ENCODE results near the gene ACTL9. TPM values are rescaled to one million over a fixed set of nuclear protein-coding genes. Genes with fewer than 3 reads are reported as not detected.

Gene ACTL9
- total RNA-seq, 1 experiment from 2014 or later, result not detected

- Mint-ChIP-seq H3K36me3 (no peaks in the 10 kb centered on the region), H3K27me3 (ENCODE audit: low read depth) (no peaks in the 10 kb centered on the region; the same call in 1 of the 2 replicates)
Observed at GRCh38 chr19:8664671-8665057, 33.9 kb downstream of the ACTL9 start.

More at GRCh38 chr19:8664671-8665057, 33.9 kb downstream of the ACTL9 start:
- ATAC-seq (no peak), DNase-seq (ENCODE audit: low spot score) (no peak)
- H3K27ac Mint-ChIP-seq, result no peak overlapping the region
- H3K4me3 Mint-ChIP-seq, result no peak overlapping the region
- no peak for TF ChIP-seq OVOL2 (CRISPR knock-in tag; IDR thresholded peaks at IDR 0.05; ENCODE audit: borderline replicate concordance)
- no peak for TF ChIP-seq MXD4 (CRISPR knock-in tag; IDR thresholded peaks at IDR 0.05; ENCODE audit: borderline replicate concordance)
- no peak for TF ChIP-seq ESRRA (CRISPR knock-in tag; IDR thresholded peaks at IDR 0.05; ENCODE audit: borderline replicate concordance)
- TF ChIP-seq CDX4 (CRISPR knock-in tag; IDR thresholded peaks at IDR 0.05; ENCODE audit: borderline replicate concordance), result no peak
- no peak for TF ChIP-seq PRDM15 (CRISPR knock-in tag; IDR thresholded peaks at IDR 0.05)
- no peak for TF ChIP-seq TP53 (CRISPR knock-in tag; IDR thresholded peaks at IDR 0.05)
- TF ChIP-seq FOXJ3 (CRISPR knock-in tag; IDR thresholded peaks at IDR 0.05; ENCODE audit: borderline replicate concordance), result no peak
- TF ChIP-seq PRRX2 (CRISPR knock-in tag; IDR thresholded peaks at IDR 0.05), result no peak
- no peak for TF ChIP-seq GTF2I (CRISPR knock-in tag; conservative IDR thresholded peaks at IDR 0.05)
- TF ChIP-seq CREM (CRISPR knock-in tag; IDR thresholded peaks at IDR 0.05), result no peak
- no peak for TF ChIP-seq ZNF317 (CRISPR knock-in tag; IDR thresholded peaks at IDR 0.05; ENCODE audit: borderline replicate concordance, low read depth)
- no peak for TF ChIP-seq CTCF (IDR thresholded peaks at IDR 0.05)
- TF ChIP-seq NFATC4 (CRISPR knock-in tag; IDR thresholded peaks at IDR 0.05), result no peak
- TF ChIP-seq JAZF1 (CRISPR knock-in tag; IDR thresholded peaks at IDR 0.05), result no peak
- TF ChIP-seq AFF4 (CRISPR knock-in tag; IDR thresholded peaks at IDR 0.05; ENCODE audit: borderline replicate concordance), result no peak
- no peak for TF ChIP-seq ZNF671 (CRISPR knock-in tag; IDR thresholded peaks at IDR 0.05)
- TF ChIP-seq CREB1 (CRISPR knock-in tag; IDR thresholded peaks at IDR 0.05), result no peak
- TF ChIP-seq SMAD3 (CRISPR knock-in tag; IDR thresholded peaks at IDR 0.05; ENCODE audit: borderline replicate concordance), result no peak
- no peak for TF ChIP-seq ZNF425 (CRISPR knock-in tag; conservative IDR thresholded peaks at IDR 0.05)
- ChIA-PET POLR2A (no interaction called here), CTCF (interaction anchor here (2.3 kb wide), 1 partner anchor 11 kb away, joined by 8 read pairs; no protein-coding TSS in a partner anchor)
- H3K9me3 Mint-ChIP-seq, result peaks cover 19% of the 10 kb centered on the region
- H3K4me1 Mint-ChIP-seq, result no peaks in the 10 kb centered on the region

Measured in WTC11 (cell line).